H1 (cell line): ENCODE data around the gene CBLL1. TPM values are rescaled to one million over a fixed set of nuclear protein-coding genes. Genes with fewer than 3 reads are reported as not detected.

Experiments used
- NANOG ChIP-seq: IDR thresholded peaks from 2 replicates; pipeline ENCODE4 v1.6.1; 2011; ENCODE audit warnings: low read length, low read depth, mild to moderate bottlenecking, inconsistent platforms; ENCODE audit not compliant: insufficient read depth, poor library complexity, severe bottlenecking
- PHF8 ChIP-seq: fragments of 200-600 bp; sonication (generic); conservative IDR thresholded peaks from 2 replicates; pipeline ENCODE4 v1.7.1; 2012; ENCODE audit warnings: low read depth, mild to moderate bottlenecking, inconsistent platforms, low read length, moderate library complexity
- RBBP5 ChIP-seq: IDR thresholded peaks from 2 replicates; pipeline ENCODE4 v1.7.1; 2012; ENCODE audit warnings: low read depth, mild to moderate bottlenecking, inconsistent platforms, low read length, moderate library complexity, borderline replicate concordance
- polyA plus RNA-seq, 7 experiments: library from polyadenylated mRNA; depleted of rRNA in 3 of 7; stranded (reverse) in 5 of 7; unstranded in 2 of 7; fragments of >200 nt in 5 of 7; fragments of 200-250 nt in 2 of 7; gene quantifications; 1 replicate in 5 of 7; 2 replicates in 1 of 7; 4 replicates in 1 of 7; pipeline versions ENCODE4 v1.2.1 to v1.2.3, GENCODE V29; 2011 to 2013; ENCODE audit warnings: missing spikeins in 2 of 7, mixed read lengths in 2 of 7
- total RNA-seq: library from RNA; stranded (reverse); fragmentation: NEBNext Ultra II Directional; extraction: Animal tissue kit (Norgen Biotek cat#: 25700); gene quantifications from 2 replicates; pipeline ENCODE4 v1.2.1, GENCODE V29; 2021

The CBLL1 gene
- total and polyA plus RNA-seq, 2 of the 8 experiments (the other 6 are each of a cell fraction or from before 2014, with no cell fraction given): 27.0 to 34.0 TPM

DNA sequence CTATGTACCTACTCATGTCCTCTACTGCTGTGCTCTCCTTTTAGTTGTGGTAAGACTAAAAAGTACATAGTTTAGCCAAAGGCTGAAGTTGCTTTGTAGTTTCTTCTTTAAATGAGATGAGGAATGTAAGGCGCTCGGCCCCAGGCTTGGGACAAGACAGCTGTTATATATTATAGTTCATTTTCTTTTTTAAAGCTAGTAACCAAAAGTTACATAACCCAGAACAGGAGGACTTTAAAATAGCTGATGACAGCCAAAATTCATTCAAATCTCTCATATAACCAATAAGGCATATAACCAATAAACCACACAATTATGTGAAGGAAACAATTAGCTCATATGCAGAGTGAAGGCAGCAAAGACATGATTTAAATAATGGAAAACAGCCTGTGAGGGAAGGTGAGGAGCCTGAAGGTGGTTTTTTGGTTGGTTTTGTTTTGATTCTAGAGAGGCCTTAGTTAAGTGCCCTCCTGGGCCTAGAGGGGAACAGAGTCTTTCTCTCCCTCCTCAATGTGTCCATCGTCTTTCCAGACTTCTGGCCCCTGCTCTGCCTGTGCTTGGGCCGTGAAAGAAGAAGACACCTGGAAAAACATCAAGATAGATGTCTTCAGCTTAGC, 47.5 kb upstream of the CBLL1 start (continued):
- no peak for TF ChIP-seq PHF8
- TF ChIP-seq RBBP5: no peak
- TF ChIP-seq NANOG: no peak
